Adipose tissue (tissue), 3 donors: ENCODE data around the gene CABP4. TPM values are rescaled to one million over a fixed set of nuclear protein-coding genes. Genes with fewer than 3 reads are reported as not detected.

Source experiments
- polyA plus RNA-seq, 3 donors: library from polyadenylated mRNA; stranded (reverse); fragments of 200-250 nt; gene quantifications; one replicate each; pipeline ENCODE4 v1.2.3, GENCODE V29; 2013
- donor health status: healthy with polysubstance abuse.
- donor health status: Bipolar disorder and iron deficiency.
- donor health status: healthy.

The CABP4 gene
- polyA plus RNA-seq, 3 donors = 0.28 to 8.4 (median 1.5) TPM

Other genes starting within 250 kb of the CABP4 start
- gene GRK2, start 188.9 kb upstream of the CABP4 start, polyA plus RNA-seq = 10 to 100 TPM; 26.8 to 70.1 (median 50.6) TPM
- gene ANKRD13D, start 166.1 kb upstream of the CABP4 start, polyA plus RNA-seq = 10 to 100 TPM; 13.0 to 48.7 (median 23.5) TPM
- gene SSH3, start 151.8 kb upstream of the CABP4 start, polyA plus RNA-seq = 10 to 100 TPM; 12.3 to 14.8 (median 13.0) TPM
- gene POLD4, start 101.8 kb upstream of the CABP4 start, polyA plus RNA-seq = 100 to 1,000 TPM; 116 to 188 (median 169) TPM
- gene CLCF1, start 81.8 kb upstream of the CABP4 start, polyA plus RNA-seq = 10 to 100 TPM in 1 of 3 donors, 1 to 10 TPM in 2; 2.7 to 17.4 (median 9.9) TPM
- gene RAD9A, start 63.4 kb upstream of the CABP4 start, polyA plus RNA-seq = 10 to 100 TPM in 2 of 3 donors, 1 to 10 TPM in 1; 9.8 to 15.3 (median 10.2) TPM
- 10 to 100 TPM; 82.3 to 97.8 (median 93.6) TPM for gene PPP1CA, start 53.5 kb upstream of the CABP4 start, polyA plus RNA-seq
- 1 to 10 TPM; 2.2 to 6.6 (median 2.4) TPM for gene TBC1D10C, start 51.3 kb upstream of the CABP4 start, polyA plus RNA-seq
- 1 to 10 TPM in 2 of 3 donors, under 1 TPM in 1; 0.32 to 2.6 (median 2.1) TPM for gene CARNS1, start 39.7 kb upstream of the CABP4 start, polyA plus RNA-seq
- 10 to 100 TPM; 32.7 to 39.5 (median 35.4) TPM for gene RPS6KB2, start 26.9 kb upstream of the CABP4 start, polyA plus RNA-seq
- gene PTPRCAP, start 17.7 kb upstream of the CABP4 start, polyA plus RNA-seq = 1 to 10 TPM; 2.9 to 8.0 (median 4.1) TPM
- gene CORO1B, start 11.9 kb upstream of the CABP4 start, polyA plus RNA-seq = 10 to 100 TPM; 60.3 to 79.0 (median 63.4) TPM
- gene GPR152, start 2.6 kb upstream of the CABP4 start, polyA plus RNA-seq = not detected
- 100 to 1,000 TPM in 2 of 3 donors, 10 to 100 TPM in 1; 42.6 to 117 (median 104) TPM for gene TMEM134, start 13.9 kb downstream of the CABP4 start, polyA plus RNA-seq
- gene AIP, start 27.7 kb downstream of the CABP4 start, polyA plus RNA-seq = 10 to 100 TPM; 52.0 to 93.9 (median 58.1) TPM
- 10 to 100 TPM; 11.5 to 22.8 (median 11.7) TPM for gene PITPNM1, start 50.0 kb downstream of the CABP4 start, polyA plus RNA-seq
- 10 to 100 TPM; 64.4 to 78.2 (median 64.5) TPM for gene CDK2AP2, start 52.8 kb downstream of the CABP4 start, polyA plus RNA-seq
- not detected for gene CABP2, start 68.1 kb downstream of the CABP4 start, polyA plus RNA-seq
- gene GSTP1, start 128.5 kb downstream of the CABP4 start, polyA plus RNA-seq = 100 to 1,000 TPM; 324 to 594 (median 489) TPM
- gene NDUFV1, start 151.6 kb downstream of the CABP4 start, polyA plus RNA-seq = 100 to 1,000 TPM; 122 to 177 (median 125) TPM
- 10 to 100 TPM in 2 of 3 donors, 1 to 10 TPM in 1; 9.8 to 37.1 (median 11.0) TPM for gene NUDT8, start 174.6 kb downstream of the CABP4 start, polyA plus RNA-seq
- gene TBX10, start 184.4 kb downstream of the CABP4 start, polyA plus RNA-seq = under 1 TPM in 2 of 3 donors, not detected in 1; 0.08 to 0.09 TPM
- 1 to 10 TPM in 1 of 3 donors, under 1 TPM in 1, not detected in 1; 0.54 to 4.8 TPM for gene ACY3, start 195.4 kb downstream of the CABP4 start, polyA plus RNA-seq
- under 1 TPM in 2 of 3 donors, not detected in 1; 0.07 to 0.16 TPM for gene ALDH3B2, start 219.3 kb downstream of the CABP4 start, polyA plus RNA-seq